ENCODE results near the gene CCT3. TPM values are rescaled to one million over a fixed set of nuclear protein-coding genes. Genes with fewer than 3 reads are reported as not detected.
A peak's percentile ranks its signal among the peaks of the same experiment; 100 is the strongest.

CCT3 gene
- total RNA-seq, 1 donor from 2014 or later, result 358 TPM

DNA sequence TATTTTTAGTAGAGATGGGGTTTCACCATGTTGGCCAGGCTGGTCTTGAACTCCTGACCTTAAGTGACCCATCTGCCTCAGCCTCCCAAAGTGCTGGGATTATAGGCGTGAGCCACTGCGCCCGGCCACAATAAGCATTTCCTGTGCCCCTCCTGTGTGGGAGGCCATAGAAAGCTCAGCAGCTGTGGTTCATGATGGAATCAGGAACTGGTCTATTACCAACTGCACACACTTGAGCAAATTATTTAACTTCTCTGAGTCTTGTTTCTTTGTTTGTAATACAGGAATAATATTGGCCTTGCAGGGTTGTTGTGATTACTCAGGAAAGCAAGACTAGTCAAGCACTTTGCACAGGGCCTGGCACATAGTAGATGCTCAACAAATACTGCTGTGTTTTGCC, 45.9 kb upstream of the CCT3 start:
- no peak overlapping the region for H3K4me3 ChIP-seq (ENCODE audit: low read depth, low read length)
- DNase-seq (ENCODE audit: low read depth), result no peak
- TF ChIP-seq, protein P1, sequence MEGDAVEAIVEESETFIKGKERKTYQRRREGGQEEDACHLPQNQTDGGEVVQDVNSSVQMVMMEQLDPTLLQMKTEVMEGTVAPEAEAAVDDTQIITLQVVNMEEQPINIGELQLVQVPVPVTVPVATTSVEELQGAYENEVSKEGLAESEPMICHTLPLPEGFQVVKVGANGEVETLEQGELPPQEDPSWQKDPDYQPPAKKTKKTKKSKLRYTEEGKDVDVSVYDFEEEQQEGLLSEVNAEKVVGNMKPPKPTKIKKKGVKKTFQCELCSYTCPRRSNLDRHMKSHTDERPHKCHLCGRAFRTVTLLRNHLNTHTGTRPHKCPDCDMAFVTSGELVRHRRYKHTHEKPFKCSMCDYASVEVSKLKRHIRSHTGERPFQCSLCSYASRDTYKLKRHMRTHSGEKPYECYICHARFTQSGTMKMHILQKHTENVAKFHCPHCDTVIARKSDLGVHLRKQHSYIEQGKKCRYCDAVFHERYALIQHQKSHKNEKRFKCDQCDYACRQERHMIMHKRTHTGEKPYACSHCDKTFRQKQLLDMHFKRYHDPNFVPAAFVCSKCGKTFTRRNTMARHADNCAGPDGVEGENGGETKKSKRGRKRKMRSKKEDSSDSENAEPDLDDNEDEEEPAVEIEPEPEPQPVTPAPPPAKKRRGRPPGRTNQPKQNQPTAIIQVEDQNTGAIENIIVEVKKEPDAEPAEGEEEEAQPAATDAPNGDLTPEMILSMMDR (conservative IDR thresholded peaks at IDR 0.05; ENCODE audit: low read depth, low read length), result no peak

DNA sequence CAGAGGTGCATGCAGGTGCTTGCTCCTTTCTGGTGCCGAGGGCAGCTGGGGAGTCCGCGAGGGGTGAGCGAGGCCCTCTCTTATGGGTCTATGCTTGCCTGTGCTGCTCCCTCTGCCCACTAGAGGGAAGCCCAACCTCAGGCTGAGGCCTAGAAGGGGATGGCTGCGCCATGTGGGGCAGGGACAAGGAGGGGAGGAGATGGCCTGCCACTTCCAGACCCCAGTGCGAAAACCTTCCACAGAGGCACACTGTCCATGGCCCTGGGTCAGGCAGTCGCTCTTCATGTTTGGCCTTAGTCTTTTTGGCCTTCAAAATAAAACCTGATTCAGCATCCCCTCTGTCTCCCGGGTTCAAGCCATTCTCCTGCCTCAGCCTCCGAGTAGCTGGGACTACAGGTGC, 44.9 kb upstream of the CCT3 start:
- H3K4me3 ChIP-seq (ENCODE audit: low read depth, low read length), result no peak overlapping the region
- DNase-seq (ENCODE audit: low read depth), result no peak
- TF ChIP-seq, protein P1 (conservative IDR thresholded peaks at IDR 0.05; ENCODE audit: low read depth, low read length), result peak; percentile 82

DNA sequence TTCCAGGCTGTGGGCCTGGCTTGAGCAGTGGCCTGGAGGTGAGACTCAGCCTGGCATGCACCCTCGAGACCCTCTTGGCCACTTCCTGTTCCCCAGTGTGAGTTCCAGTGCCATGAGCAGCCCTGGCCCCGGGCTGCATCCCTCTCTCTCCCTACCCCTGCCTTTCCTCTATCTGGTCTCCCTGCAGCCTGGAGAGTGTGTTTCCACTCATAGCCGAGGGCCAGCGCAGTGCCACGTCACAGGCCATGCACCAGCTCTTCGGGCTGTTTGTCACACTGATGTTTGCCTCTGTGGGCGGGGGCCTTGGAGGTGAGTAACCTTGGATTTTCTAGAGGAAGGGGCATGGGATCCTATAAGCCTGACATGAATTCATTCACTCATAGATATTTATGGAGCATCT, 44.5 kb upstream of the CCT3 start:
- no peak for DNase-seq (ENCODE audit: low read depth)
- TF ChIP-seq, protein P1 (conservative IDR thresholded peaks at IDR 0.05; ENCODE audit: low read depth, low read length), result no peak
- H3K4me3 ChIP-seq (ENCODE audit: low read depth, low read length), result no peak overlapping the region

DNA sequence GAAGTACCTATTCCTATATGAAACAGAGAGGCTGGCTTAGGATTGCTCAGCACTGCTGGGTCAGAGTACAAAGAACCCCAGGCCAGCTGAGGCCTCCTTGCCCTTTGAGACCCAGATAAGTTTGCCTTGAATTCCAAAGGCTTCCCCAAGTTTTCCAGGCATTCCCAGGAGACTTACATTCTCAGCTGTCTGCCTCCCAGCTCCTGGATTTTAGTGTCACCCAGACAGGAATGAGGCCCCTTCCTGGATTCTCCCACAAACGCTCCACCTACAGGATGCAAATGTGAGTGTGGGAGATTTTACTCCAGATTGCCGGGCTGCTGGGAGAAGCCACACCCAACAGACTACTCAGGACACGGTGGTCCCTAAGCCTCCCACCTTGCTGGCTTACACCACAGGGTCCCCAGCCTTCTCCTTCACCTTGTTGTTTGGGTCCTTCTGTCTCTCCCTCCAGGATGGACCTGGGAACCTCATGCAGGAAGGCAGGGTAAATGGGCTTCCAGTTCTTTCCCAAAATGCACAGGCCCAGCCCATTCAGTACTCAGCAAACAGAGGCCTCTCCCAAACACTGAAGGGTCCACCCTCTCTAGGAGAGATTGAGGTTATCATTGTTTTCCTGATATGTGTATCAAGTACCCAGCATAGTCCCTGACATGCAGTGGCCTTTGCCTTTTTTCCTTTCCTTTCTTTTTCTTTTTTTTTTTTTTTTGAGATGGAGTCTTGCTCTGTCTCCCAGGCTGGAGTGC, 41.5 kb upstream of the CCT3 start:
- H3K4me3 ChIP-seq (ENCODE audit: low read depth, low read length), result no peak overlapping the region
- TF ChIP-seq, protein P1 (conservative IDR thresholded peaks at IDR 0.05; ENCODE audit: low read depth, low read length), result no peak
- no peak for DNase-seq (ENCODE audit: low read depth)

DNA sequence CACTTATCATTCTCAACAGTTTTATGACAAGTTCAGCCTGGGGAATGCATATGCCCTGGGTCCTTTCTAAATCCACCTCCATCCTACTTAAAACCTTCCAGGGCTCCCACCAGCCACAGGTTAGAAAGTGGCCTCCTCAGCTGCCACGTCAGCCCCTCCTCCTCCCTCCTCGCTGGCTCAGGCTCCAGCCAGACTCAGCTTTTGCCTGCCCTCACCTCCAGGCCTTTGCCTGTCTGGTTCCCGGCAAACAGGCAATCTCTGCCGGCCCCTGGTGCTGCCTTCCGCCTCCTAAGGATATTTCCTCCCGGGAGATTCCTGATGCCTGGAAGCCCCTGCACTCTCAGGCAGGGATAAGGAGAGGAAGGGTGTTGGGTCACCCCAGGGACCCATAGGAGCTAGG, 40.5 kb upstream of the CCT3 start:
- H3K4me3 ChIP-seq (ENCODE audit: low read depth, low read length), result no peak overlapping the region
- no peak for DNase-seq (ENCODE audit: low read depth)
- TF ChIP-seq, protein P1 (conservative IDR thresholded peaks at IDR 0.05; ENCODE audit: low read depth, low read length), result no peak

DNA sequence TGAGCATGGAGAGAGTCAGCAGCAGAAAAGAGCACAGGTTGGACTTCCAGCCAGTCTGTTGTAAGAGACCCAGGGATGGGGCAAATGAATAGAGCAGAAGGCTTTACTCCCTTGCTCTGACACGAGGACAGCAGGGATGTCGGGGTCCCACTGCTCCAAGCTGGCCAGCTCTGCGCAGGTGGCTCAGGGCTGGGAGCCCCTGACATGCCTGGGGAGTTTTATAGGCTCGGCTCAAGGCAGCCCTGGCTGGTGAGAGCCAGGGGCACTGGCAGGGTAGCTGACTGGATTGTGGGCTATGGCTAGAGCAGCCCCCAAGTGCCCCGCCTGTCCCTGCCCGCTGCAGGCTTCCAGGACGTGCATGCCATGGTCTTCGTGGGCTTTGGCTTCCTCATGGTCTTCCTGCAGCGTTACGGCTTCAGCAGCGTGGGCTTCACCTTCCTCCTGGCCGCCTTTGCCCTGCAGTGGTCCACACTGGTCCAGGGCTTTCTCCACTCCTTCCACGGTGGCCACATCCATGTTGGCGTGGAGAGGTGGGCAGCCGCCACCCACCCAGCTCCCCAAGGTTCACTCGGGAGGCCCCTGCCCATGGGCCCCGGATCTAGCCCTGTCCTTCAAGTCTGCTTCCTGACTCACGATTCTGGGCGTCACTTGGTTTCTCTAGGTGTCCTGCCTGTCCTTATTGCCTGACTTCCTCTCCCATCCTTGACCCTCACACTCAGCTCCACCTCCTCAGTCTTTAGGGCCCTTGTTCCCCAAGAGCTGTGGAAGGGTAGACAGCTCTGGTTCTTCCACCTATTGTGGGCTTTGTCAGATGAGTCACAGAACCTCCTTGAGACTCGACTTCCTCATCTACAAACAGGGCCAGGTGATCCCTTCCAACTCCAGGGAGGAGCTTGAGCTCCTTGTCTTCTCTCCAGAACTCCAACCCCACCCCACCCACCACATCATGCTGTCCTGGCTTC, 39.1 kb upstream of the CCT3 start:
- no peak overlapping the region for H3K4me3 ChIP-seq (ENCODE audit: low read depth, low read length)
- TF ChIP-seq, protein P1 (conservative IDR thresholded peaks at IDR 0.05; ENCODE audit: low read depth, low read length), result no peak
- no peak for DNase-seq (ENCODE audit: low read depth)
